ENCODE measurements around the gene SEMA3C. TPM values are rescaled to one million over a fixed set of nuclear protein-coding genes. Genes with fewer than 3 reads are reported as not detected.

Gene SEMA3C
- total and polyA plus RNA-seq, 2 donors (not counting 3 experiments of a cell fraction or from before 2014, with no cell fraction given): 0.01 to 0.09 TPM

DNA sequence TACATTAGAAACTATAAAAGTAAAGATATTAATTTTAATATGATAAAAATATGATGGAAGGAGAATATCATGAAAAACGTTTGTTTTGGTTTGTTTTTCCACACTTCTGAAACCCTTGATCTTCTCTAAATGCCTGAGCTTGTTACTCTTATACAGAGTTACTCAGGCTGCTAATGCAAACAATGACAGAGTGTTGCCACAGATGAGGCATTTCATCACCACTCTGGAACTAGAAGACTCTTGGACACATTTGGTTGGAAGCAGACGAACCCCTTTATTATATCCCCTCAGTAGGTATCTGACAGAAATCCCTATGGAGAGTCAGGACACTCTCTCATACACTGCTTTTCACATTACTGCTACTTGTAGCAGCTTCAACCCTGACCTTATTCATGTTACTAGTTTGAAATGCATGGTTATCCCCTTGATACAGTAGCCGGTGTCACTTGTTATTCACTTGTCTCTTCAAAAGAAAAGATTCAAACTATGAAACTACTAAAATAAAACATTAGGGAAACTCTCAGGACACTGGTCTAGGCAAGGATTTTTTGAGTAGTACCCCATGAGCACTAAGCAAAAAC, 66.9 kb downstream of the SEMA3C start:
- DNase-seq (ENCODE audit: low read depth, low spot score) (no peak), FAIRE-seq (no peak)
- Histone ChIP-seq H3K79me2 (ENCODE audit: control insufficient read depth, insufficient read depth, low read length) (no peaks in the 10 kb centered on the region), H3K9me1 (replicated peaks; ENCODE audit: control insufficient read depth, extremely low read depth, insufficient read depth, low read length) (no peaks in the 10 kb centered on the region), H3K36me3 (ENCODE audit: control insufficient read depth in 2 of 2, extremely low read depth in 1 of 2, insufficient read depth in 2 of 2, low read length in 2 of 2) (no peaks in the 10 kb centered on the region), H3K9ac (replicated peaks; ENCODE audit: extremely low read depth, insufficient read depth, low read length) (no peak overlapping the region), H3K27me3 (ENCODE audit: control insufficient read depth in 2 of 2, insufficient read depth in 2 of 2, low read length in 2 of 2) (no peaks in the 10 kb centered on the region), H3K4me2 (ENCODE audit: insufficient read depth, low read length) (no peak overlapping the region), H3K27ac (ENCODE audit: insufficient read depth, low read depth, low read length) (no peak overlapping the region), H4K20me1 (replicated peaks; ENCODE audit: control insufficient read depth, extremely low read depth, insufficient read depth, low read length) (no peaks in the 10 kb centered on the region), H3K4me1 (ENCODE audit: control insufficient read depth, extremely low read depth, insufficient read depth, low read length) (no peaks in the 10 kb centered on the region), H3K9me3 (replicated peaks; ENCODE audit: control insufficient read depth, insufficient read depth, low read length) (no peaks in the 10 kb centered on the region), H3K4me3 (replicated peaks in 1 of 3; ENCODE audit: insufficient read depth in 1 of 3, low read depth in 1 of 3, low read length in 3 of 3) (no peak overlapping the region), H2AFZ (ENCODE audit: low read depth, low read length) (no peak overlapping the region)
- ChIA-PET CTCF (interaction anchor here (1.3 to 1.8 kb wide), 4 partner anchors 8 to 618 kb away, joined by 3 to 6 read pairs (median 3); no protein-coding TSS in a partner anchor), POLR2A (interaction anchor here (0.7 kb wide), 1 partner anchor 557 kb away, joined by 5 read pairs; no protein-coding TSS in a partner anchor)
- TF ChIP-seq GATA2 (IDR thresholded peaks at IDR 0.05; ENCODE audit: insufficient read depth, insufficient read length, low read depth, low read length) (no peak), EZH2 (IDR thresholded peaks at IDR 0.05; ENCODE audit: borderline replicate concordance, low read depth, low read length, severe bottlenecking) (no peak), FOS (IDR thresholded peaks at IDR 0.05; ENCODE audit: borderline replicate concordance, insufficient read depth, low read length) (no peak), POLR2AphosphoS5 (IDR thresholded peaks at IDR 0.05; ENCODE audit: insufficient read depth, low read depth, low read length) (no peak), JUN (IDR thresholded peaks at IDR 0.05; ENCODE audit: borderline replicate concordance, insufficient read depth, insufficient read length, low read depth) (no peak), POLR2A (IDR thresholded peaks at IDR 0.05; ENCODE audit: low read depth, low read length) (no peak), MYC (IDR thresholded peaks at IDR 0.05; ENCODE audit: low read depth, low read length) (no peak)
- TF ChIP-seq, protein P1, sequence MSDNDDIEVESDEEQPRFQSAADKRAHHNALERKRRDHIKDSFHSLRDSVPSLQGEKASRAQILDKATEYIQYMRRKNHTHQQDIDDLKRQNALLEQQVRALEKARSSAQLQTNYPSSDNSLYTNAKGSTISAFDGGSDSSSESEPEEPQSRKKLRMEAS (IDR thresholded peaks at IDR 0.05; ENCODE audit: insufficient read depth, insufficient read length): no peak
- TF ChIP-seq, protein P2, sequence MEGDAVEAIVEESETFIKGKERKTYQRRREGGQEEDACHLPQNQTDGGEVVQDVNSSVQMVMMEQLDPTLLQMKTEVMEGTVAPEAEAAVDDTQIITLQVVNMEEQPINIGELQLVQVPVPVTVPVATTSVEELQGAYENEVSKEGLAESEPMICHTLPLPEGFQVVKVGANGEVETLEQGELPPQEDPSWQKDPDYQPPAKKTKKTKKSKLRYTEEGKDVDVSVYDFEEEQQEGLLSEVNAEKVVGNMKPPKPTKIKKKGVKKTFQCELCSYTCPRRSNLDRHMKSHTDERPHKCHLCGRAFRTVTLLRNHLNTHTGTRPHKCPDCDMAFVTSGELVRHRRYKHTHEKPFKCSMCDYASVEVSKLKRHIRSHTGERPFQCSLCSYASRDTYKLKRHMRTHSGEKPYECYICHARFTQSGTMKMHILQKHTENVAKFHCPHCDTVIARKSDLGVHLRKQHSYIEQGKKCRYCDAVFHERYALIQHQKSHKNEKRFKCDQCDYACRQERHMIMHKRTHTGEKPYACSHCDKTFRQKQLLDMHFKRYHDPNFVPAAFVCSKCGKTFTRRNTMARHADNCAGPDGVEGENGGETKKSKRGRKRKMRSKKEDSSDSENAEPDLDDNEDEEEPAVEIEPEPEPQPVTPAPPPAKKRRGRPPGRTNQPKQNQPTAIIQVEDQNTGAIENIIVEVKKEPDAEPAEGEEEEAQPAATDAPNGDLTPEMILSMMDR (IDR thresholded peaks at IDR 0.05; ENCODE audit: extremely low read depth in 1 of 2, insufficient read depth in 1 of 2, low read depth in 1 of 2, low read length in 2 of 2): no peak
- dilution Hi-C loops (cut with MboI; ENCODE audit: extremely low pct_ligation_motif_present, low sequenced_read_pairs) (no loop called here), intact Hi-C loops (cut with micrococcal nuclease) (no loop called here)
- BruUV-seq (replicated peaks): no TSS peak
